ENCODE results near the gene BABAM2.

BABAM2 gene

GRCh38 chr2:28216331-28216730 lies 325.8 kb downstream of the BABAM2 start:
- DNase-seq (ENCODE audit: low read depth): no peak

GRCh38 chr2:28217042-28217740 lies 326.7 kb downstream of the BABAM2 start:
- DNase-seq (ENCODE audit: low read depth): no peak

- DNase-seq (ENCODE audit: low read depth): no peak
Measured at GRCh38 chr2:28219138-28219537, 328.6 kb downstream of the BABAM2 start.

GRCh38 chr2:28219758-28220368 lies 329.3 kb downstream of the BABAM2 start:
- DNase-seq (ENCODE audit: low read depth): no peak

GRCh38 chr2:28224648-28225472 lies 334.3 kb downstream of the BABAM2 start:
- DNase-seq (ENCODE audit: low read depth): no peak

- DNase-seq (ENCODE audit: low read depth): no peak
Measured at GRCh38 chr2:28225473-28226080, 335.0 kb downstream of the BABAM2 start.

- no peak for DNase-seq (ENCODE audit: low read depth)
Measured at GRCh38 chr2:28226558-28226957, 336.0 kb downstream of the BABAM2 start.

GRCh38 chr2:28227498-28227897 lies 337.0 kb downstream of the BABAM2 start:
- DNase-seq (ENCODE audit: low read depth): no peak

GRCh38 chr2:28228434-28228995 lies 338.0 kb downstream of the BABAM2 start:
- no peak for DNase-seq (ENCODE audit: low read depth)

GRCh38 chr2:28231110-28231631 lies 340.6 kb downstream of the BABAM2 start:
- DNase-seq (ENCODE audit: low read depth): no peak

- DNase-seq (ENCODE audit: low read depth): no peak
Measured at GRCh38 chr2:28232295-28232694, 341.8 kb downstream of the BABAM2 start.

- no peak for DNase-seq (ENCODE audit: low read depth)
Measured at GRCh38 chr2:28233164-28233676, 342.7 kb downstream of the BABAM2 start.

- no peak for DNase-seq (ENCODE audit: low read depth)
Measured at GRCh38 chr2:28234807-28235206, 344.3 kb downstream of the BABAM2 start.

GRCh38 chr2:28239207-28239606 lies 348.7 kb downstream of the BABAM2 start:
- DNase-seq (ENCODE audit: low read depth): no peak

GRCh38 chr2:28240937-28241336 lies 350.4 kb downstream of the BABAM2 start:
- no peak for DNase-seq (ENCODE audit: low read depth)

GRCh38 chr2:28247290-28247689 lies 356.8 kb downstream of the BABAM2 start:
- DNase-seq (ENCODE audit: low read depth): no peak

- DNase-seq (ENCODE audit: low read depth): no peak
Measured at GRCh38 chr2:28247734-28248133, 357.2 kb downstream of the BABAM2 start.

GRCh38 chr2:28248511-28248910 lies 358.0 kb downstream of the BABAM2 start:
- no peak for DNase-seq (ENCODE audit: low read depth)

- DNase-seq (ENCODE audit: low read depth): no peak
Measured at GRCh38 chr2:28250006-28250405, 359.5 kb downstream of the BABAM2 start.

- DNase-seq (ENCODE audit: low read depth): no peak
Measured at GRCh38 chr2:28251337-28251736, 360.8 kb downstream of the BABAM2 start.

- DNase-seq (ENCODE audit: low read depth): no peak
Measured at GRCh38 chr2:28252311-28252710, 361.8 kb downstream of the BABAM2 start.

- no peak for DNase-seq (ENCODE audit: low read depth)
Measured at GRCh38 chr2:28253543-28253942, 363.0 kb downstream of the BABAM2 start.

Data from CMK (cell line).